HG02973 (cell line): ENCODE measurements around the gene NPPB.

Source experiments
- ATAC-seq: cut with Tn5 transposase; IDR thresholded peaks from one replicate; pipeline ENCODE4 v1.9.1; 2021; ENCODE audit warnings: moderate library complexity; ENCODE audit not compliant: unreplicated experiment

NPPB gene

GRCh38 chr1:11836955-11837766, 21.6 kb downstream of the NPPB start:
- no peak for ATAC-seq

DNA sequence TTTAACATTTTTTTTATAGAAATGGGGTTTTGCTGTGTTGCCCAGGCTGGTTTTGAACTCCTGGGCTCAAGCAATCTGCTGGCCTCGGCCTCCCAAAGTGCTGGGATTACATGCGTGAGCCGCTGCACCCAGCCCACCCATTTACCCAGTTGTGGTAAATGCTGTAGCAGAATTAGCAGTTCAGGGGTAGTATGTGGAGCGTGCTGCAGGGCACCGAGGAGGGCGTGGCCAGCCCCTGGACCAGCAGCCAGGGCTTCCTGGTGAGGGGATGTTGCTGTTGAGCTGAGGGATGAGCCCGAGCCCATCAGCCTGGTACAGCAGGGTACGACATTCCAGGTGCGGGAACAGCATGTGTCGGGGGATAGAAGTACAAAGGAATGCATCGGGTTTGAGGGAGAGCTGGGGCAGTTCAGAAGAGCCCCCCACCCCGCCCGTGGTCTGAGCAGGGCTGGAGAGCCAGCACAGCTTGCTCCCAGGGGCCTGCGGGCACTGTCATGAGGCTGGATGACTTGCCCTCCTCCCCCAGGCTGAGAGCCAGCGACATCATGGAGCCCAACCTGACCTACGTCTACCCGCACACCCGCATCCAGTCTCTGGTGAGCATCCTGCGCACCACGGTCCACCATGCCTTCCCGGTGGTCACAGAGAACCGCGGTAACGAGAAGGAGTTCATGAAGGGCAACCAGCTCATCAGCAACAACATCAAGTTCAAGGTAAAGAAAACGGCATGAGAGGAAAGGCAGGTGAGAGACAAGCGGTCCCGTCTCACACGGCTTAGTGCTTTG, 23.1 kb downstream of the NPPB start:
- no peak for ATAC-seq

DNA sequence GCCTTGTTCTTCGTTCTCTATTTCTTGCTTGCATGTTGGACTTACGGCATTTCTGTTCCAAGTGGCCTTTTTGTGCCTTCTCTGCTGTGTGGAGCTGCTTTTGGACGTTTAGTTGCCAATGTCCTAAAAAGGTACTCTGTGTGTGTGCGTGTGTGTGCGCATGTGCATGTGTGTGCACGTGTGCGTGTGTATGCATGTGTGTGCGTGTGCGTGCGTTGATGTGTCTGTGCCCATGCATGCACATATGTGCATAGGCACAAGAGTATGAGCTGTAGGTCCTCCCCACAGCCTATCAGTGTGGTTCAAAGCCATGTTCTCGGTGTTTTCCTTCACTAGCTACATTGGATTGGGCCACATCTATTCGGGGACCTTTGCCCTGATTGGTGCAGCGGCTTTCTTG, 24.8 kb downstream of the NPPB start:
- ATAC-seq = no peak

GRCh38 chr1:11833497-11833896, 25.2 kb downstream of the NPPB start:
- ATAC-seq = no peak

DNA sequence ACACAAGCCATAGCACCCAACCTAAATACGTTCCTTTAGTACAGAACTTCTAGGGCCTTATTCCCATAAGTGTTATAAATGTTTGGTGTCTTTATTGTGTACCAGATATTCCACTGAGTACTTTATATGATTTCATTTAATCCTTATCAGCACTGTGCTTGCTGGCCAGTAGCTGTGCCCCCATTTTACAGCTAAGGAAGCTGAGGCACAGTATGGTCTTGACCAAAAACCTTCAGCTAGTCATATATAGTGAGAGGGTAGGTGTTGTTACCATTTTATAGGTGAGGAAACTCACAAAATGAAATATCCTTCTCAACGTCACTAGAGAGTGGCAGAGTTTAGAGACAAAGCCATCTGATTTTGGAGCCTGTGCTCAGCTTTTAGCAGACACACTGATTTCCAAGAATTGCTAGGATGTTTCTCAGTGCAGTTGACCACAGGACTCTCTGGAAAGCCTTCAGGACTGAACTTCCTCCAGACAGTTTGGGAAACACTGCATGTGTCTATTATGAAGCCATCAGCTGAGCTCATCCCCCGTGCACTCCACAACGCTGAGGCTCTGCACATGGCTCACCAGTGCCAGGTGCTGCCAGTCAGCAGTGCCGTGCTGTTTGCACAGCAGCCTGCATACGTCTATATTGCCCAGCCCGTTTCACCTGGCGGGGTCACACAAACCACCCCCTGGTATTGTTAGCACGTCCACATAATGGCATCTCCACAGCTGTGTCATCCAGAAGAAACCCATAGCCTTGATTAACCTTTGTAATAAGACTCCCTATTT, 26.6 kb downstream of the NPPB start:
- ATAC-seq = no peak

DNA sequence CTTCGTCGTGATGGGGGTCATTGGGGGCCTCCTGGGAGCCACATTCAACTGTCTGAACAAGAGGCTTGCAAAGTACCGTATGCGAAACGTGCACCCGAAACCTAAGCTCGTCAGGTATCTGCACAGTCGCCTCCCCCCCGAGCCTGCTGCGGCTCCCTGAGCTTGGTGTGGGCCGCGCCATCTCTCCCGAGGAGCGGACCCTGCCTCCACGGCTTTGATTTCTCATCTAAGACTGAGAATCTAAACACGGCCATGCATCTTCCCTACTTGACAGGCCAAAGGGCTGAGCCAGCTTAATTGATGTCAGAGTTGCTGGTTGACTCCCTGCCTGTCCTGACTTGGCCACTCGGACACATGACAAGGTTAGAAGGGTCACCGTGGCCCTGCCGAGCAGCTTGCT, 30.2 kb downstream of the NPPB start:
- ATAC-seq = no peak

GRCh38 chr1:11826946-11827345, 31.8 kb downstream of the NPPB start:
- ATAC-seq = no peak

DNA sequence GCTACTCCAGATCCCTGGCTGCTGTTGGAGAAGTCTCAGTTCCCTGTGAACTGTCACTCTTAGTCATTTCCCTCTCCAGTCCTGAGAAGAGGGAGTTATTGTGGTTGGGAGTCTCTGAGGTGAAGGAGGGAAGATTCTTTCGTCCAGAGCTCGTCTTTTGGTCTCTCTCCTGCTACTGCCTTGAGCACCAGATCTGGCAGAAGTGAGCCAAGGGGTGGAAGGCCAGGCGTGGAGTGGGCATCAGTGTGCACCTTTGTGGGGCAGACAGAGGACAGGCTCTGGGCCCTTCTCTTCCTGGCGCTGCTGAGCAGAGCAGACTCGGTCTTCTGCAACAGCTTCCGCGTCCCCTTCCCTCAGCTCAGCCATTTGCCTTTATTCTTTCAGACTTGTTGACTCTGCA, 33.6 kb downstream of the NPPB start:
- no peak for ATAC-seq

- no peak for ATAC-seq
Observed at GRCh38 chr1:11823366-11824137, 35.2 kb downstream of the NPPB start.

DNA sequence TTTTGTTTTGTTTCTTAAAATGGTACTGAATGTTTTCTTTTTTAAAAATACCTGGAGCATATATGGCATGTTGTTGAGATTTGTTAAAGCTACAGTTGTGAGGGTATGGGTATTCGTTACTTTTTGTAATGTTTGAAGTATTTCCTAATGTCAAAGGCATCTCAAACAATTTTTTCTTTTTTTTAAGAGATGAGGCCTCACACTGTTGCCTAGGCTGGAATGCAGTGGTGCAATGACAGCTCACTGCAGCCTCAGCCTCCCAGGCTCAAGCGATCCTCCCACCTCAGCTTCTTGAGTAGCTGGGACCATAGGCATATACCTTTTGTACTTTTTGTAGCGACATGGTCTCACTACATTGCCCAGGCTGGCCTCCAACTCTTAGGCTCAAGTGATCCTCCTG, 36.7 kb downstream of the NPPB start:
- ATAC-seq = no peak

DNA sequence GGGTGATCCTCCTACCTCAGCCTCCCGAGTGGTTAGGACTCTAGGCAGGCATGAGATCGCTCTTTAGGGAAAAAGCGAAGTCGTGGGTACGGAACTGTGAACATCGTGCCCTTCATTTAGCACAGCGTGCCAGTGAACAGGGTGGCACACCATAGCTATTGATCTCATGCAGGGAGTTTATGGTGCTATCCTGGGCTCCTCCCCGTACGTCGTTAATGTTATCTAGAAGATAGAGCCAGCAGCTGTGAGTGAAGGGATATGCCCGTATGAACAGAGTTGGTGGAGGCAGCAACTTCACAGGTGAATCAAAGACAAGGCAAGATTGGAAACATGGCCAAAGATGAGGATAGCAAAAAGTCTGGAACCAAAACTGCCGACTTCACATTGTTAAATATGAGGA, 41.6 kb downstream of the NPPB start:
- ATAC-seq = no peak

DNA sequence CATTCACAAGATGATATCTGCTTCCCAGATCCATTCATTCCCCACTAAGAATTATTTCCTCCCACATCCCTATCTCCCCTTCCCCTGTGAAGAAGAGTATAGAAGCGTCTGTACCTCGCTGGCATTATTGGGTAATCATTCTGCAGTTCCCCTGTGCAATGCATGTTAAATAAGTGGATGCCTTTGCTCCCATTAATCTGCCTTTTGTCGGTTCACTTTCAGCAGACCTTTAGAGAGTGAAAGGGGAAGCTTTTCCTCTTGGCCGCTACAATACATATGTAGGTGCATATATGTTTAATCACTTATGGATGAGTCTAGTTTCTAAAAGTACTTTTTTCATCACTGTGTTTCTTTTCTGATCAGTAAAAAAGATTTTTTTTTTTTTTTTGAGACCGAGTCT, 45.7 kb downstream of the NPPB start:
- no peak for ATAC-seq
